Measurements from ENCODE around the gene COBL.

Gene COBL

DNA sequence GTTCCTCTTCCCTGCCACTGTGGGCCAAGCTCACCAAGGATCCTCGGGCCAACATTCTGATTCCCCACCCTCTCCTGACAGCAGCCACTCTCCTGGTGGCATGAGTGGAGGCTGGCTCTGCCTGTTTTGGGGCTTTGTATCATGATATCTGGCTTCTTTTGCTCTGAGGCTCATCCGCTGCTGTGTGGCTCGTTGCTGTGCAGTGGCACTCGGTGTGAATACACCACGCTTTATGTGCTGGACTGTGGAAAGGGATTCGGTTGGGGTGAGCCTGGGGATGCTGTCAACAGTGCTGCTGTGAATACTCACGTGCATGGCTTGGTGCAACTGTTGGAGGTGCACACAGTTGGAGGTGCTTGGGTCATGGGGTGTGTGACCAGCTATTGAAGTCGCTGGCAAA, 208.5 kb downstream of the COBL start:
- no peak for DNase-seq (ENCODE audit: low read depth)
- H3K4me3 ChIP-seq (replicated peaks; ENCODE audit: low read depth, low read length) = no peak overlapping the region
- TF ChIP-seq, protein P1, sequence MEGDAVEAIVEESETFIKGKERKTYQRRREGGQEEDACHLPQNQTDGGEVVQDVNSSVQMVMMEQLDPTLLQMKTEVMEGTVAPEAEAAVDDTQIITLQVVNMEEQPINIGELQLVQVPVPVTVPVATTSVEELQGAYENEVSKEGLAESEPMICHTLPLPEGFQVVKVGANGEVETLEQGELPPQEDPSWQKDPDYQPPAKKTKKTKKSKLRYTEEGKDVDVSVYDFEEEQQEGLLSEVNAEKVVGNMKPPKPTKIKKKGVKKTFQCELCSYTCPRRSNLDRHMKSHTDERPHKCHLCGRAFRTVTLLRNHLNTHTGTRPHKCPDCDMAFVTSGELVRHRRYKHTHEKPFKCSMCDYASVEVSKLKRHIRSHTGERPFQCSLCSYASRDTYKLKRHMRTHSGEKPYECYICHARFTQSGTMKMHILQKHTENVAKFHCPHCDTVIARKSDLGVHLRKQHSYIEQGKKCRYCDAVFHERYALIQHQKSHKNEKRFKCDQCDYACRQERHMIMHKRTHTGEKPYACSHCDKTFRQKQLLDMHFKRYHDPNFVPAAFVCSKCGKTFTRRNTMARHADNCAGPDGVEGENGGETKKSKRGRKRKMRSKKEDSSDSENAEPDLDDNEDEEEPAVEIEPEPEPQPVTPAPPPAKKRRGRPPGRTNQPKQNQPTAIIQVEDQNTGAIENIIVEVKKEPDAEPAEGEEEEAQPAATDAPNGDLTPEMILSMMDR (IDR thresholded peaks at IDR 0.05; ENCODE audit: low read length, missing control alignments) = no peak

DNA sequence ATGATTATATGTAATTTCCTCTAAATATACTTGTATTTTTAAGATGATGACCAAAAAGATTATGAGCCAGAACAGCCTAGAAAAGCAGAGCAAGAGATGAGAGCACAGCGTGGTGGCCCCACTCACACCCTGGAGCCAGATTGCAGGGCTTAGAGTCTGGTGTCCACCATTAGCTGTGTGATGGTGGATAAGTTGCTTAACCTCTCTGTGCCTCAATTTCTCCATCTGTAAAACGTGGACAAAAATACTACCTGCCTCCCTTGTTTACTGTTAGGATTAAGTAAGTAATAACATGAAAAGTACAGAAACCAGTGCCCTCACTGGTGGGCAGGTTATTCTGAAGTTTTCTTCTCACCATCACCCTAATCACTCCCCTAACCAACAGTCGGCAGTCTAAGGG, 212.3 kb downstream of the COBL start:
- TF ChIP-seq, protein P1 (IDR thresholded peaks at IDR 0.05; ENCODE audit: low read length, missing control alignments) = no peak
- no peak for DNase-seq (ENCODE audit: low read depth)
- H3K4me3 ChIP-seq (replicated peaks; ENCODE audit: low read depth, low read length) = no peak overlapping the region

DNA sequence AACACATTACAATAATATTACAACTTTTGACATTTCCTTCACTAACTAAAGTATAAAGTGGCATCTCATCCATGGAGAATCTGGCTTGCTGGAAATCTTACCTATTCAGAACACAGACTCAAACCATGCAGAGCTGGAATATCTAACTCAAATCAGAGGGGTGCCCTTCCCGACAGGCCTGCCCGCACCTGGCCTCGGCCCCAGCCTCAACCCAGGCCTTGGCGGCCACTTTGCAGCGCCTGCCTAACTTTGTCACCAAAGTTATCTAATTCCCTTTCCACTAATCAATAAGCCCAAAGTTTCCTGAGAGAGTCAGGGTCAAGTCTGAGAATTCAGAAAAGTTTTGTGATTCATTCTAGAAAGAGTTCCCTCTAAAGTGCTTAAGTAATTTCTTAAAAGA, 212.9 kb downstream of the COBL start:
- no peak overlapping the region for H3K4me3 ChIP-seq (replicated peaks; ENCODE audit: low read depth, low read length)
- DNase-seq (ENCODE audit: low read depth) = no peak
- TF ChIP-seq, protein P1 (IDR thresholded peaks at IDR 0.05; ENCODE audit: low read length, missing control alignments) = no peak

DNA sequence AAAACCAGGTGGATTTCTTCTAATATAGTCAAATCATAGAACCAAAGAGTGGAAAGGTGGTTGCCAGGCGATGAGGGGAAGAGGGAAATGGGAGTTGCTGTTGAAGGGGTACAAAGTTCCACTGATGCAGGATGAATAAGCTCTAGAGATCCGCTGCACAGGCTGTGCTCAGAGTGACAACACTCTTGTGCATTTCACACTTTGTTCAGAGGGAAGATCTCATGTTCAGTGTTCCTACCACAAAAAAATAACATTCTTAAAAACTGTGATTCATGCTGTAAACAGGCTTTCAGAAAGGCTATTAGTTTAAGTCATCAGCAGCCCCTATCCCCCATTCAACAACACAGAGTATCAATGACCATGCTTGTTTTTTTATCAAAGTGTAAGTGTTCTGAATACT, 213.8 kb downstream of the COBL start:
- TF ChIP-seq, protein P1 (IDR thresholded peaks at IDR 0.05; ENCODE audit: low read length, missing control alignments) = no peak
- DNase-seq (ENCODE audit: low read depth) = no peak
- H3K4me3 ChIP-seq (replicated peaks; ENCODE audit: low read depth, low read length) = no peak overlapping the region

DNA sequence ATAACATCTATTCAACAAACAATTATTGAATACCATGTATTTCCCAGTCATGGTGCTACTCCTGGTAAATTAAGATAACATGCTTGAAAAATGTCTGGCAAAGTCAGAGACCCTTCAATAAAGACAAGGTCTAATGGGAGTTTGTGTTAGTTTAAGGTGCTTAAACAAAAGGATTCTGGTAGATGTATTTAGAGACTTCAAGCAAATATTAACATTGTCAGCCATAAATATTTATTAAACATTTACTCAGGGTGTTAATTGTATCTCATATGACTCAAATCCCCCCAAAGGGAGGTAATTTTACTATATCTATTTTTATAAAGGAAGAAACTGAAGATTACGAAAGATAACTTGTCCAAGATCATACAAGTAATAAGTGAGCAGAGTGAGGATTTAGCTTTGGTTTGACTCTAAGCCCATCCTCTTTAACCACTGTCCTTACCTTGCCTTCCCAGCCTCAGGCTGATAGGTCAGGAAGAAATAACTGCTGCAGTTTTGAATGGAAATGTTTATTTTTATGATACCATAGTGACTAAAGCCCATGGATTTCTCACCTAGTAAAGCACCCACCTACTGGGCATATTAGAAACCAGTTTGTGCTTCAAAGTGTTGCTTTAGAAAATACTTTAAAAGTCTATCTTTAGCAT, 215.4 kb downstream of the COBL start:
- H3K4me3 ChIP-seq (replicated peaks; ENCODE audit: low read depth, low read length) = no peak overlapping the region
- DNase-seq (ENCODE audit: low read depth) = no peak
- TF ChIP-seq, protein P1 (IDR thresholded peaks at IDR 0.05; ENCODE audit: low read length, missing control alignments) = no peak

DNA sequence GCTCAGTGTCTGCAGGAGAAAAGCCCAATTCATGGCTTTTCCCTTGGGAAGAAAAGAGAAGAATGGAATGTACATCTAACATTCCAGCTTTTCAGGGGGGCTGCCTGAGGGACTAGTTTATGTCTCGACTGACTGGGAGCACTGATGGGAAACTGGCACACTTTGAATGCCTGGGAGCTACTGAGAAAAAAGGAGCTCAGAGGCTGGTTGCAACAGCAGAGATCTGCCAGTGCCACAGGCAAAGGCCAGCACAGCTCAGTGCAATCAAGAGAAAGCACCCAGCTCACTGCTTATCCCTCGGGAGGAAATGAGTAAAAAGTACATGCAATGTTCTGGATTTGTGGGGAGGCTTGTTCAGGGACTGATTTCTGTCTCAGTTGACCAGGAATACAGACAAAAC, 226.2 kb downstream of the COBL start:
- no peak for DNase-seq (ENCODE audit: low read depth)
- TF ChIP-seq, protein P1 (IDR thresholded peaks at IDR 0.05; ENCODE audit: low read length, missing control alignments) = no peak

DNA sequence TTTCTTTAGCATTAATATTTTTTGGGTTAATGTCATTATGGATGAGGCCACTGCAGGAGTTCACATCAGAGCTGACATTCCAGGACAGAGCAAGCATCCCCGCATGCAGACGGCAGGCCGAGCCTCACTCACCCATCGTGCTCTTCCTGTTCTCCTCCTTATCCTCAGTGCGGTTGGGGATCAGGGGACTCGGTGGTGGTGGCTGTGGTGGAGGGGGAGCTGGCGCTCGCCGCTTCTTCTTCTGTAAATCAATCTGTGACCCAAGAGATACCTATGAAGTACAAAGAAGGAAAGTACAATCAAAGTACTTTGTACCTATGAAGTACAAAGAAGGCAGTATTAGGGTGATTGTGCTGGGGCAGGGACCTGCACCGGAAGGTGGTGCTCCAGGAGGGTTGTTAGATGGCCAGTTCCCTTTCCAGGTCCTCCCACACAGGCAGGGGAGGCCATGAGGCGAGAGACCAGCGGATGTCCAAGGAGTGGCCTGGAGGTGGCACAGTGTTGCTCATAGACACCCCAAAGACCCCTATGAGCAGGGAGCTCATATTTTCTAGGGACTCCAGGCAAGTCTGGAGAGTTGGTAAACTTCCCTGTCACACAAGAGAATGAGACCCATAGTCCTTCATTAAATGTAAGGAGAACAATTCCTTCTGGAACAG, 231.4 kb downstream of the COBL start:
- DNase-seq (ENCODE audit: low read depth) = no peak
- TF ChIP-seq, protein P1 (IDR thresholded peaks at IDR 0.05; ENCODE audit: low read length, missing control alignments) = no peak
- H3K4me3 ChIP-seq (replicated peaks; ENCODE audit: low read depth, low read length) = no peak overlapping the region

More for the DNA sequence above, 226.2 kb downstream of the COBL start:
- no peak overlapping the region for H3K4me3 ChIP-seq (replicated peaks; ENCODE audit: low read depth, low read length)

All from fibroblast of pulmonary artery (primary cell).